Peyer's patch (tissue), 4 donors: ENCODE measurements around the gene RTP2.

Experiments
- POLR2A ChIP-seq, 2 donors: fragments of 450-650 bp; IDR thresholded peaks; one replicate each; pipeline ENCODE4 v1.5.1; 2017; ENCODE audit warnings: antibody characterized with exemption in 2 of 2, mild to moderate bottlenecking in 2 of 2, moderate library complexity in 2 of 2
- TF ChIP-seq, protein P1 (sequence below), 6 experiments: fragments of 450-650 bp in 4 of 6; fragments of 200-600 bp in 2 of 6; sonication (generic) in 1 of 6; IDR thresholded peaks; one replicate each; pipeline ENCODE4 v1.5.1; 2017 to 2019; ENCODE audit warnings: antibody characterized with exemption in 6 of 6, mild to moderate bottlenecking in 3 of 6, moderate library complexity in 1 of 6

DNA sequence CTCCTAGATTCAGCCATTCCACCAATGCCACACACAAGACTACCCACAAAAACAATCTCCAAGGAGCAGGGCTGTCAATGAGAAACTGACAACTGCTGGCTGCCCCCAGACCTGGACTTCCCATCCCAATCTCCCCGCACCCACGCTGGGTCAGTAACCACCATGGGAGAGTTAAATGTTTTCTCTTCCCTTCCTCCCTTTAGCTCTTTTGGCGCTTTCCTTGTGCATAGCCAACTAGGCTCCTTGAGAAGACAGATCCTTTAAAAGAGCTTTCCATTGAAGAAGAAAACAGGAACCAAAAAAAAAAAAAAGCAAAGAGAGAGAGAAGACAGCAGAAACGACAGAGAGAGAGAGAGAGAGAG is 34.6 kb upstream of the RTP2 start:
- TF ChIP-seq, protein P1, sequence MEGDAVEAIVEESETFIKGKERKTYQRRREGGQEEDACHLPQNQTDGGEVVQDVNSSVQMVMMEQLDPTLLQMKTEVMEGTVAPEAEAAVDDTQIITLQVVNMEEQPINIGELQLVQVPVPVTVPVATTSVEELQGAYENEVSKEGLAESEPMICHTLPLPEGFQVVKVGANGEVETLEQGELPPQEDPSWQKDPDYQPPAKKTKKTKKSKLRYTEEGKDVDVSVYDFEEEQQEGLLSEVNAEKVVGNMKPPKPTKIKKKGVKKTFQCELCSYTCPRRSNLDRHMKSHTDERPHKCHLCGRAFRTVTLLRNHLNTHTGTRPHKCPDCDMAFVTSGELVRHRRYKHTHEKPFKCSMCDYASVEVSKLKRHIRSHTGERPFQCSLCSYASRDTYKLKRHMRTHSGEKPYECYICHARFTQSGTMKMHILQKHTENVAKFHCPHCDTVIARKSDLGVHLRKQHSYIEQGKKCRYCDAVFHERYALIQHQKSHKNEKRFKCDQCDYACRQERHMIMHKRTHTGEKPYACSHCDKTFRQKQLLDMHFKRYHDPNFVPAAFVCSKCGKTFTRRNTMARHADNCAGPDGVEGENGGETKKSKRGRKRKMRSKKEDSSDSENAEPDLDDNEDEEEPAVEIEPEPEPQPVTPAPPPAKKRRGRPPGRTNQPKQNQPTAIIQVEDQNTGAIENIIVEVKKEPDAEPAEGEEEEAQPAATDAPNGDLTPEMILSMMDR (IDR thresholded peaks at IDR 0.05) = no peak
- TF ChIP-seq POLR2A (IDR thresholded peaks at IDR 0.05) = no peak
